Fibroblast of skin of right biceps (primary cell): ENCODE data around the gene FKBP1A.

ENCODE experiments used
- DNase-seq: peaks from one replicate; pipeline ENCODE4 v3.0.0-alpha.2; 2013

Gene FKBP1A

DNA sequence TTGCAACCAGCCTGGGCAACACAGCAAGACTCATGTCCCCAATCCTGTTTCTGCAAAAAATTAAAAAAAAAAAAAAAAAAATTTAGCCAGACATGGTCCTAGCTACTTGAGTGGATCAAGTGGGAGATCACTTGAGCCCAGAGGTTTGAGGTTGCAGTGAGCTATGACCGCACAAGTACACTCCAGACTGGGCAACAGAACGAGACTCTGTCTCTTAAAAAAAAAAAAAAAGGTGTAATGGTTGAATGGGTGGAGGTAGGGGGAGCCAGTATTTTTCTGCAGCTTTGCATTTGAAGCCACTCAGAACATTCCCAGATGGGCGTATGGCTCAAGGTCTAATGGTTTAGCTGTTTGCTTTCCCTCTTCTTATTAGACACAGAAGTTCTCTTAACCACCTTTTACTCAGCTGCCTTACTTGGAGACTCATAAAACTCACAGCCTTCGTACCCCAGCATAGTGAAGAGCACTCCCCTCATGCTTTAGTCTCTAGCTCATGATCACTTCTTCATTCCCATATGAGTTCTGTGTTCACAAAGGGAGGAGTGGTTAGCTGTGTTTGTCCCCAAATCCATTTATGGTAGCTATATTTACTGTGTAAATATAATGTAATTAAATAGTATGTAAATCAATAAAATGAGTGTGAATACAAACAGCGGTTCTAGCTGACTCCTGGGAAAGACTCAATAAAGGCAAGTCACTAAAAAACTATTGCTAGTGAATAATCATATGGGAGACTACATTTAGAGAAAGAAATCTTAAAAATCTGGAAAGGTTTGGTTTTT is 9.0 kb downstream of the FKBP1A start:
- no peak for DNase-seq

DNA sequence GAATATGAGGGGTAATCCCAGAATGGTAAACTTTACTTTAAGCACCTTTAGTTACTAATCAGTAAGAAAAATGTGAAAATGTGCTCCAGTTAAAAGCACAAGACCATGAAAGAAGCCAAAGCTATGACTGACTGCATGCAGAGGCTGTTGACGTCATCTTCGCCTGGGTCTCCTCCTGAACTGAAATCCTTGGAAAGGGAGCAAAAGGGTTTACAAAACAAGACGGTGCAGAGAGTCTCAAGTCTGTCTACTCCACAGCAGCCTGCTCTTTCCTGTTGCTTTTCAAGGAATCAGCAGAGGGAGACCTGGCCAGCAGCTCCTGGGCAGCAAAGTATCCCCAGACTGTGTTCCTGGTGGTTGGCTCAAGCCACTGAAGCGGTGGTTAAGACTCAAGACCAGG is 10.2 kb downstream of the FKBP1A start:
- no peak for DNase-seq

DNA sequence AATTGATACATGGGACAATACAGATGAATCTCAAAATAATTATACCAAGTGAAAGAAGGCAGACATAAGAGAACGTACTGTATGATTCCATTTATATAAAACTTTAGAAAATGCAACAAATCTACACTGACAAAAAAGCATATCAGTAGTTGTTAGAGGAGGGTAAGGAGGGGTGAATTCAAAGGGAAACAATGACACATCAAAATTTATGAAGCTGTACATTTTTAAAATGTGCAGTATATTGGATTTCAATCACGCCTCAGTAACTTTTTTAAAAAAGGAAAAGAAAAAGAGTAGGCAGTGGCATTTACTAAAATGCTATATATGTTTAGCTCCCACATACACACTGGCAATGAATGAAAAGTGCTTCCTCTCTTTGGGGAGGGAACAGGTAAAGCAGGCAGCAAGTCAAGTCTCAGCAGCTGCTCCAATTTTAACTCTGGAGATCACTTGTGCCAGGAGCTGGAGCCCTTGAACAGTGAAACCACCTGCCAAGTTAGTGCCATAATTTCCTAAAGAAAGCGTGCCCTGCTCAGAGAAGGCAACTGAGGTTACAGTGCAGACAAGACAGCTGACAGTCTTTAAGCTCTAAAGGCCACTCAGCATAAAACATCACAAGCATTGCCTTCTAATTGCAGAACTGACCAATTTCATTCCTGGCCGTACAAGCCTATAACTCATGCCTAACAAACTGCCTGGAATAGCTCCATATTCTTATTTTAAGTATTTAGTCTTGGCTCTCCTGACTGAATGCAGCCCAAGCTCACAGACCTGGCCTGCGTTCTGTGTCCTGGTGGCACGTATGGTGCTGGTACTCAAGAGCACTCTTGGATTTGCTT is 10.9 kb downstream of the FKBP1A start:
- no peak for DNase-seq

DNA sequence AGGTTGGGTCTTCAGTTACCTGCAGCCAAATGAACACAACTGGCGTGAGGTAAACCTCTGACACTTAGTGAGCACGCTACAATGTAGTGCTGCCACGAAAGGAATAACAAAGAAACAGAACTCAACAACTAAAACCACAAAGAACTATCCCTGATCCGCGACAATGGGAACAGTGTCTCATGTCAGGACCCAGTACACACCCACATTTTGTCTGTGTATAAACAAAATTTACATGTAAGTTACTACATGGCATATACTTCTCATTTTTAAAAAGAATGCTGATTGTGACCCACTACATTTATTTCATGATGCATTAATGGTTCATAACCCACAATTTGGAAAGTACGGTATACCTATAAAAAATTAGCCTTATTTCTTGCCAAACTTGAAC is 14.1 kb downstream of the FKBP1A start:
- no peak for DNase-seq

DNA sequence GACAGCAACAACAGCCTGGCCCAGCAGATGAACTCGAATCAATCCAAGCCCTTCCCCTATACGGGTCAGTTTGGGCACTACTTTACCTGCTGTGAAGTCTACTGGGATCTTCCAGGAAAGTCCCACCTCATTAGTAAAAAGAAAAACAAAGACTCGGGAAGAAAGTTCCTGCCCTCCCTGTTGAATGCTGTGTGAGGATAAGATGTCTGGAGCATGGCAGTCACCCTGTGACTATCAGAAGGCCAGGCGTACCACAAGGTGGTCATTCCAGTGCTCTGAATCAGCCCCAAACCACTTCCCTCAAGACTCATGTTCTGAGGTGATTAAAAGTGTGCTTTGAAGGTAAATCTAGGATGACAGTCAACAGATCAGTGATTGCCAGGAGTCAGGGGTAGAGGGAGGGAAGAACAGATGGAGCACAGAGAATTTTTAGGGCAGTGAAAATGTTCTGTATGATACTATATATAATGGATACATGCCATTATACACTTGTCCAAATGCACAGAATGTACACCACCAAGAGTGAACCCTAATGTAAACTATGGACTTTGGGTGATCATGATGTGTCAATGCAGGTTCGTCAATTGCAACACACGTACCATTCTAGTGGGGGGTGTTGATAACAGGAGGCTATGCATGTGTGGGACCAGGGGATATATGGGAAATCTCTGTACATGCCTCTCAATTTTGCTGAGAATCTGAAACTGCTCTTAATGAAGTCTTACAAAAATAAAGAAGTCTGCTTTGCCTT is 14.7 kb downstream of the FKBP1A start:
- DNase-seq: peak; percentile 53

DNA sequence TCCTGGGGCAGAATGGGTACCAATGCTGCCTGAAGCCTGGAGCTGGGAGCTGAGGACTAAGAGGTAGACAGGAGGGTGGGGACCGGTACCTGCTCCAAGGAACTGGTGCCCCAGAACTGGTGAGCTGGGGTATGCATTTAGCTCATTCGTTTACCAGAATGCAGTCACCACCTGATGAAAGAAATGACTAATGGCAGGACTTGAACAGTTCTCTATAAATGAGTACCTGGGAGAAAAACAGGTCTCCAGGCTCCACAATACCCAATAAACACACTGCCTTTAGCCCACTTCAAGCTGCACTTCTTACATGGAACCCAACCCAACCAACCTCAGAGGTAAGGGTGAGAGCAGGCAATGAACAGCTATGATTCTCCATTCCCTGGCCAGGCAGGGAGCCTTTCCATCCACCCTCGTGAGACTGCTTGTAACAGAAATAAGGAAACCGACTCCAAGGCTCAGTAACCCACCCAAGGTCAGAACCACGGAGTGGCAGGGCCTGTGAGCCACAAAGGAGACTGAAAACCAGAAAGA is 15.4 kb downstream of the FKBP1A start:
- no peak for DNase-seq

DNA sequence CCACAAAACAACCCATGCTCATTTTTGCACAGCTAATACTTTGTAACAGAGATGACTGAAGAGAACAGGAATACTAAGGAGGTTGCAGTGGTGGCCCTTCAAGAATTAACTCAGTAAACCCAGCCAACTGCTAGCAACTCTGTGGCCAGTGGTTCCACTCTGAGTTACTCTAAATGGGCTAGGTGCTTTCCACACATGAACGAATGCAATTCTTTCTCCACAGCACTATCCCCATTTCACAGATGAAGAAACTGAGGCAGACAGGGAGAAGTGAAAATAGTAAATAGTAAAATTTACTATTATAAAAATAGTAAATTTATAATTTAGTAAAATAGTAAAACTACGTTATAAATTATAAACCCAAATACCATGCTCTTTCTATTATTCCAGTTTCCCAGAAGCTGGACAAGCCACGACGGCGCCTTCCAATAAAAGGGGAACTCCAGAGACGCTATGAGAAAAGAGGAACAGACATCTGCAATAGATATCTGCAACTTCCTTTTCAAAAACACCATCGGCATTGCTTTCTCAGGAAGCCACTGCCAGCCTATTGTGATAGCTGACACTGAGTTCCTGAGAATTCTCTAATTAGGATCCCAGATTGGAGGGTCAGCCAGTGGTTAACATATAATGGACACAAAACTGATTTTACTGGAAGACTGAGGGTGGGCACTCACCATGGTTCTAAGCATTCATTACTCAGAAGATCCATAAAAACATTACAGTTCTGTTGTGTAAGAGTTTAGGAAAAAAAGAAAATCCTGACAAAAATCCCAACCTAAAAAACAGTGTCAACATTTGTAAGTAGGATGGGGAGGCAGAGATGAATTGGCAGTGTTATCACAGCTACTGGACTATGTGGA is 16.2 kb downstream of the FKBP1A start:
- no peak for DNase-seq

DNA sequence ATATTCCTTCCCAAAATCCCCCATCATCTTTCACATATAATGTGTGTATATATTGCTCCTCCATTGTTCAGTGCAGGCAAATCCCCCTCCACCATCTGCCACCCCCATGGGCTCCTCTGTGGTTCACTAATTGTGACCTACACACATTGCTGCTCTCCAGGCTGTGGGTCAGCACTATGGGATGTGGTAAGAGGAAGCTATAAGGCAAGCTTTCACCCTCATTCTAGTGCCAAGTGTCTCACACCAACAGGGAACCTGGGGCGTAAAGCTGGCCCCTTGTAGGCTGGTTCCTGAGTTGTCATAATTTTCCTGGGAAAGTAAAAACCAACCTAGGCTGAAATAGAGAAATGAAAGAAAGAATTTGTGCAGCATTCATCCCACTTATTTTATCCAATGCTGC is 16.8 kb downstream of the FKBP1A start:
- DNase-seq: no peak

DNA sequence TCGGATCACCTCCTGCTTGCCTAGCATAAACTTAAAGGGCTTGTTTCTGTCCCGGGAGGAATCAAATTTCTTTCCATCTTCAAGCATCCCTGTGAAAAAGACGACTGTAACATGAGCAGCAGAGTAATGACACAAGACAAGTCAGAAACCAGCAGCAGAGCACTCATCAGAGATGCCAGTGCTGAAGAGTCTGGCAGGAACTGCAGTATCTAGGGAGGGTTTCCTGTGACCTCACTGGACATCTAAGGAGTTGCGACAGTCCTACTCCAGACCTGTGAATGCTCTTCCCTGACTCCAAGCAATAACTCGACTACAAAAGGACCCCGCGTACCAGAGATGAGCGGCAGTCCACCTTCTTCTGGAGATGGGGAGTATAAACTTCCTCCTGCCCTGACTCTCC is 17.3 kb downstream of the FKBP1A start:
- peak; percentile 68 for DNase-seq

DNA sequence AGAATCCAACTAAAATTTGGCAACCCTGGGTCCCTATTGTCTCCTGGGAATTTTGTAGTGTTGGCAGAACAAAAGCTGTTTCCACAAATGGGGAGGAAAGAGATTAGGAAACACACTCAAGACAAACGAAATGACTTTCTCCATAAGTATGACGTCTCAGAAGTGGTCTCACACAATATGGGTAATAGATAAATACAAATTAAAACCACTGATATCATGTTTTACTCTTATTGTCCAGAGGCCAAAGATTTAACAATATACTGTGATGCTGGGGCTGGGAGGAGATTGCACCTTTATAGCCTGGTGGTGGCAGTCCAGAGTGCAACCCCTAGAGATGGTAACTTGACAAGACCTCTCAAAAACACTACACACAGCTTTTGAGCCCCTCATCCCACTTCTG is 18.6 kb downstream of the FKBP1A start:
- no peak for DNase-seq

DNA sequence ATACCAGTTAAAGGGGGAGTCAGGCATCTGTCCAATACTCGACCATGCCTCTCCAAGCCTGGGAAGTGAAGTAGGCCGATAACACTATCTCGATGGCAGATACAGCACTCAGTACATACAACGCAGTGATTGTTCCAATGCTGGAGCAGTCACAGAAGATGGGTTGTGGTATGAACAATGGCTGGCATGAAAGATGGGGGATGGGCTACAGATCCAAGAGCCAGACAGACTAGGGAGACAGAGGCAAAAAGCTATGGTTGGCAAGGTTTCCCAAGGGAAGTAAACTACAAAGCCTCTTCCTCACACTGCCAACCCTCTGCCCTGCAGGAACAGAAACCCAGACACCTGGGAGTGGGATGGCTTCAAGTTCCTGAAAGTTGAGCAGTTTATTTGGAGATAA is 19.2 kb downstream of the FKBP1A start:
- DNase-seq: no peak

DNA sequence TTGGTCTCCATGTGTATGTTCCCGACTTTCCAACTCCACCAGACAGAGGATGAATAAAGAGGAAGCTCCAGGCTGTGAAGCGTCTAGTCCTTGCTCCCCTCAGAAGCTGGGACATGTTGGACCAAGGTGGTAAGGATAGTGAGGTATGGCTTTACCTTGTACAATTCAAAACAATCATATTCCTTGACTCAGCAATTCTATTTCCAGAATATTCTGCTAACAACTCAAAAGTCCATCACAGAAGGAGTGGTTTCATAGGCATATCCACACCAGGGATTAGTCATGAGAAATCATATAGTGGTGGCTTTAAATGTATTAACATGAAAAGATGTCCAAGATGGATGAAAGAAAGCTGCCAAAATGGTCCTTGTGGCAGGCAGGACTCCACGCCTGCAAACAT is 19.8 kb downstream of the FKBP1A start:
- DNase-seq: no peak

DNA sequence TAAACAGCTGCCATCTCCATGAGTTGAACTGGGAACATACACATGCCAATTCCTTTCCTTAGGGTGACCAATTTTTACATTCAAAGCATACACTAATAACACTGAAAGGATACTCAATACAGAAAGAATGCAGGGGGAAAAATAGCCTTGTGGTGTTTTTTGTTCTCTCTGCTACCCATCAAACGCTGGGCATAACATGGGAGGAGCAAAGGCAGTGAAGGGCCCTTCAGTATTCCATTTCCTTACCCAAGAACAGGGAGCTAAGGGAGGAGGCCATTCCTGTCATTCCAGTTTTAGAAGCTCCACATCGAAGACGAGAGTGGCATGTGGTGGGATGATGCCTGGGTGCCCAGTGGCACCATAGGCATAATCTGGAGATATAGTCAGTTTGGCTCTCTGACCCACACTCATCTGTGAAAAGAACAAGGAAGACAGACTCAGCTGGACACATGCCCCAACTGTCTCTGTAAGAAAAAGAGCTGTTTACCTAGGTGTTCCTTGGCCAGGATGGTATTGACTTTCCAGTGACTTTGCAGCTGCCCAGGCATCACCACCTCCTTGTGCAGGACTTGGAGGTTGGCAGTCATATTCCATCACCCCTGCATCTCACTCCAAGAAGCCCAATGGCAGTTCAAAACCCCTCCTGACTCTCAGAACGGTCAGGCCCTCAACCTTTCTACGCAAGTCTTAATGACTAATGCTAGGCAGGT is 20.9 kb downstream of the FKBP1A start:
- DNase-seq: no peak

DNA sequence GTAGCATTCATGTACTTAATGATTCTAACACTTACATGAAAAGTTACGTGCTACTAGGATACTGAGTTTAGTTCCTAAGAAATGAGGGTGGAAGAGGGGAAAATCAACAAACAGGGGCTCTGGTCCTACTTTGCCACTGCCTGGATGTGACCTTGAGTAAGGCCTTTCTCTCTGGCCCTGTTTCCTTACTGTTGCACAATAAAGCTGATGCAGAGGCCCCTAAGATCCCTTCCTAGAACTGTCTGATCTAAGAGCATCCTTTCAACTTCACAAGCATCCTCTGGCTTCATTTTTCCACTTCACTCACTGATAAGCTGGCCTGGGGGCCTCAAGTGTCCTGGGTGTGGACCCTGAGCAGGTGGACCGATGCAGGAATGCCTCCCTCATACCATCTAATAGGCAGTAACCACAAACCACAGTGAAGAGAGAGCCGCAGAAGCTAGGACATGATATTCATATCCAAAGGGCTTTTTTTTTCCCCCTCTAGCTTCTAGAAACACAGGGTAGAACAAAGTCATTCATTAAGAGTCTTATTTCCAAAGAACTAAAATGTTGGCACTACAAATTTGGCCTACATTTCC is 21.6 kb downstream of the FKBP1A start:
- no peak for DNase-seq

DNA sequence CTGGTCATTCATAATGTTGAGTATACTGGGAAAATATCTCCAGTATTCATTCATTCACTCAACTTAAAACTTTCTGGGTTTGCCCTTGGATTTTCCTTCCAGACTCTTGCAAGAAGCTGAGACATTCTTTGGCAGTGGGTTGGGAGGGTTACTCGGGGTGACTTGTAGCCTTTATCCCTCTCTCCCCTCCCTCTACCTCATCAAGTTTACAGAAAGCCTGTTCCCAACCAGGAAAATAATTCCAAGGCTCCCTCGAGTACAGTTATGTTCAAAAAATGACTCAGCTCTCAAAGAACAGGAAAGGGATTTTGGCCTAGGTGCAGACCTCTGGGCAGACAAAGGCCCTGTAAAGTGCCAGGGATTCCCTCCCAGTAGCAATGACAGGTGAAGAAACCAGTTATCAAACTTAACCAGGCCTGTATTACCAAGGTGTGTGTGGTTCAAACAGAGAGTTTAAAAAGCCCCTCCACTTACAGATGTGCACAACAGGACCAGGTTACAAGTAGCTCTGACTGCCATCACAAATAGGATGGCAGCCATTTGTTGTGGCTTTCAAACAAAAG is 22.2 kb downstream of the FKBP1A start:
- peak; percentile 59 for DNase-seq

DNA sequence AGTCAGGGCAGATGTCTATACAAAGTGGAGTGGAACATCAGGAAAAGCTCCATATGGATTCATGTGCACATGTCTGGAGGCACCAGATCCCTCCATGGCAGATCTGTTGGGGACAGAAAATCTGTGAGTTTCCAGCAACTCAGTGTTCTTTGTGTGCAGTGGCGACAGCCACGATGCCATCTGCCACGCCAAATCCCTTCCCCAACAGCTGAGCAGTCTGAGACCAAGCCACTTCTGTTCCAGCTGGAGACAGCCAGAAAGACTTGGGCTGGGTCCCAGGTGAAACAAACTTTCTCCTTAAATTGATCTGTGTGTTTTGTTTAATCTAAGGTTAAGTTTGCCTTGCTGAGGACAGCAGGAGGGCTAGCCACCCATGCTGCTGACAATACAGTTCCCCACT is 22.9 kb downstream of the FKBP1A start:
- no peak for DNase-seq

DNA sequence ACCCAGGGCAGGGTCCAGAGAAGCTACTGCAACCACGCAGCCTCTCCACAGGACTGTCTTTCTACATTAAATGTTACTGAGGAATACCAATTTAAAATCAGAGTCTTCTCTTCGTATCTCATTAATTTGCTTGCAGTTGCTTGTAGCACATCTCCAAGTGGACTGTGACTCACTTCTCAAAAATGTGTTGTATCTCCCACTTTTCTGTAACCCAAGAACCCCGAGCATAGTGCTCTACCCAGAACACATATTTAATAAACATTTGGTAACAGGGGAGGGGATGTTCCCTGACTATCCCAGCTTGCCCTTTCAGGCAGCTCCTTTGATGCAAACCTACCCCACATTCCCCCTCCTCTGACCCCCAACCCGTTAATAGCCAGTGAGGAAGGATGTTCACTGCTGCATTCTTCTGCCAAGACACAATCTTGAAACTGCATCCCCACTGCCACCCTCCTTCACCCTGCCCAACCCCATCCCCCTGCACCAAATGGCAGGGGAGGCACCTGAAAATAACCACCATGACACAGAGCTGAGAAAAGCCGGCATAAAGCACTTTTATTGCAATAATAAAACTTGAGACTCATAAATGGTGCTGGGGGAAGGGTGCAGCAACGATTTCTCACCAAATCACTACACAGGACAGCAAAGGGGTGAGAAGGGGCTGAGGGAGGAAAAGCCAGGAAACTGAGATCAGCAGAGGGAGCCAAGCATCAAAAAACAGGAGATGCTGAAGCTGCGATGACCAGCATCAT is 24.2 kb downstream of the FKBP1A start:
- peak; percentile 60 for DNase-seq

DNA sequence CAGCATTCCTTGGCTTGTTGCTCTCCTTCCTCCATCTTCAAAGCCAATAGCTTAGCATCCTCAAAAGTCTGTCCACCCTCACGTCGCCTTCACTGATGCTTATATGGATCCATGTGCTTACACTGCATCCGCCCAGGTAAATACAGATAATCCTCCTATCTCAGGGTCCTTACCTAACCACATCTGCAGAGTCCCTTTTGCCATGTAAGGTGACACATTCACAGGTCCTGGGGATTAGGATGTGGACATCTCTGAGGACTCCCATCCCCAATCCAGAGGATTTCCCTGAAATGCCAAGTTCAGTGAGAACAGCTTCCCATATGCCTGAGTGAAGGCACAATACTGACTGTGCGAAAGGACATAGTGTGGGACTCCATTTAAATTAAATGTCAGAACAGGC is 25.4 kb downstream of the FKBP1A start:
- no peak for DNase-seq

DNA sequence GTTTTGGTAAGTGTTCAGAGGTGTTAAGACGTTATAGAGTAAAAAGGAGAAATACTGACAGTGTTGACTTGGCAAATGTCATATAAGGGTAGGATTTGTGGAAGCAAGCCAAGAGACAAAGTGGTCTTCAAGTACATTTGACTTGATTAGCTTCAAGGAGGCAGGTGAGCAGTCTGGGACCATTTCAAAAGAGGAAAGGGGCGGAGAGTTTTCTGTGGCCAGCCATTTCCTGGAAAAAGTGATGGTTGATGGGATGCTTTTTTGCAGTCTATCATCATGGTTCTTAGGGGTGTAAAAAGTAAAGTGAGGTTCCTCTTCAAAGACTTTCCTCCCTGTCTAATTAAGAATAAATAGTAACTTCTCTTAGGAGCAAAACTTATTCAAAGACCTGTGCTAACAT is 28.7 kb downstream of the FKBP1A start:
- no peak for DNase-seq

DNA sequence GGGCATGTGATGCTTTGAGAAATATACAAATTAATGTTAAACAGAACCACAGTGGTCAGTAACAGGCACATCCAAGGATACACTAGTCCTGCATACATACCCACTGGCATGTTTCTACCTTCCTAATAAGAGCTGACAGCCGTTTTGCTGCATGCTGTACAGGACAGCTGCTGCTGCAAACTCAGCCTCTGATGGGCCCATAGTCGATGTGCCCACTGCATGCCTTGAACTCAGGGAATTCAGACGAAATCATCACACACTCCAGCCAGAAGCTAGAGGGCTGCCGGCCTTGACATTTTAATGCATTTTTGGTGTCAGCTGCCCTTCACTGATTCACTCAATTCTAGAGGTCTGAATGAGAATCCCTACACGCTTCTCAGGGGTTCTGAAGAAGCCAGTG is 29.3 kb downstream of the FKBP1A start:
- DNase-seq: no peak
